Activated CD8-positive, alpha-beta memory T cell treated with anti-CD3 and anti-CD28 coated beads, Interleukin-2, amount 50 U/mL, for 24 hours (primary cell): ENCODE results near the gene SMYD3.
"Not testable (repeated sequence)": the region's sequence is repeated elsewhere in the genome, so short reads cannot be mapped to it uniquely, and the experiment has no call there.

Experiments used
- DNase-seq: peaks from one replicate; pipeline ENCODE4 v3.0.0-alpha.2; 2020; ENCODE audit errors: extremely low read depth

The SMYD3 gene

DNA sequence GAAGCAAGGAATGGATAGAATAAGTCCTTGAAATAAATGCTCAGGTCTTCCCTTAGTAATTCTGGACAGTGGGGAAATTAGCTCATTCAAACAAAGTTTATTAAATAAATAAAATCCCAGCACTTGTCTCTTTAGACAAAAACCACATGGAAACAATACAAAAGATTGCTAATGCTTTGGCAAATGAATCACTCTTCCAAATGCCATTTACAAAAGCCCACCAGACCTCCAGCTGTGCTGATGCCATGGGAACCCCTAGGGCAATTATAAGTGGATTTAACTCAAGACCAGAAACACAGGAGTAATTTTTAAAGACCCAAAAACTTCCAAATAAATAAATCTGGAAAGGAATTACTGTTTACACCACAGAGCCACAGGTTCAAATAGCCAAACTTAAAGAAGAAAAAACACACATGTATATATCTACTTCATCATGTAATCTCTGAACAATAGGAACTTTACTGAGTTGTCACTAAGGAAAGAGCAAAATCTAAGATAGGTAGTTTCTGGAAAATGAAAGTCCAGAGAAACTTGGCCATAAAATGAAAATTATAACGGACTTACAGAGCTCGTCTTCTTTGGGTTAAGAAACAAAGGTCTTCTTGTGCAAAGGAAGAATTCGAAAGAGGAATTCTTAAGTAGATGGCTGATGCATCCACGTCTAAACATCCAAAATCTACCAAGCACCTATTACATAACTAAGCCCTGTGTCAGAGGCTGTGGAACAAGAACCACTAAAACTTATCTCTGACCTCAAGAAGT, 399.4 kb downstream of the SMYD3 start:
- DNase-seq: no peak

DNA sequence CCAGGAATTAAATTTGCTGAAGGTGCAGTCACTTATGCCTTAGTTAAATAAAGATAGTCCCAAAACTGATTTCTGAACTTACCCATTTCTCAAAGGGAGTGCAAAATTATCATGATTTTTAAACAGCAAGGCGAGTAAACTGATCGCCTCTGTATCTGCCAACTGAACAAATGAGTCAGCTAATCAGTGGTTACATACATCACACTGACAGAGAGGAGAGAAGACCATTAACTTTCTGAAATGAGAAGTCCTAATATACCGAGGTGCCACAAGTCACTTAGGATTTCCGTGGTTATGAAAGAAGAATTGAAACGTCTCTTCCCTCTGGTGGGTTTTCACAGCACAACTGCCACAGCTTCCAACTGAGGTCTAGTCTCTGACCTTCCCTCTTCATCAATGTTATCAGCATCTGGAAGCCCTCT, 400.7 kb downstream of the SMYD3 start:
- no peak for DNase-seq

DNA sequence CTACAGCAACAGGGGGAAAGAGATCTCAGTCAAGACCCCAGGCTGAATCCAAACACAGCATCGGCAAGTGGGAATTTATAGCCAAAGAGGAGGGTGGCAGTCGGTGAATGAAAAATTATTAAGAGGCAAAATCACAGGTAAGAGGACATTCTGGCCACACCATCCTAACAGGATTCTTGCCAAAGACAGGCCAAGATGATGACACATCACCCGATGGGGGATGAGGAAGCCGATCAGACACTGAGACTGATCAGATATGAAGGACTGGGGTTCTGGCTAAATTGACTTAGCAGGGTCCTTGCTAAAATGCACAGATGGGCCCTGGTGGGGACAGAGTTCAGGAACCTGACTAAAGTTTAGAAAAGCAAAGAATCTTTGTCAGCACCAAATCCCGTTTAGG, 402.2 kb downstream of the SMYD3 start:
- no peak for DNase-seq

- DNase-seq: no peak
Observed at GRCh38 chr1:246099570-246099969, 407.5 kb downstream of the SMYD3 start.

DNA sequence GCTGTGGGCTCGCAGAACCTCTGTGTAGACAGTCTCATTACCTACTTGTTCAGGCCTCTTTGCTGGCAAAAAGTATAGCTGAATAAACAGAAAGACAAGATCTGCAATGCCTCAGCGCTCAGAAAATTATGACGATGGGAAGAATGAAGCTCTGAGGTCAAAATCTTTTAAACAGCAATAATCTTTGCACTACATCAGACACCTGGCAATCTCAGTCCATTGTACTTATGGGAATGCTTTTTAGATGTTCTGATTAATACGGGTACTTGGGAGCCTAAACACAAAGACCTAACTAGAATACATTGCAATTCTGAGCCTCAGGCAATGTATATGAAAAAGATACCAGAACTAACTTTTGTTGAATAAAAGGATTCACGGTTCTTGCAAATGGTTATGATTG, 410.7 kb downstream of the SMYD3 start:
- no peak for DNase-seq

GRCh38 chr1:246095443-246095842, 411.6 kb downstream of the SMYD3 start:
- no peak for DNase-seq

- no peak for DNase-seq
Observed at GRCh38 chr1:246093230-246093629, 413.8 kb downstream of the SMYD3 start.

DNA sequence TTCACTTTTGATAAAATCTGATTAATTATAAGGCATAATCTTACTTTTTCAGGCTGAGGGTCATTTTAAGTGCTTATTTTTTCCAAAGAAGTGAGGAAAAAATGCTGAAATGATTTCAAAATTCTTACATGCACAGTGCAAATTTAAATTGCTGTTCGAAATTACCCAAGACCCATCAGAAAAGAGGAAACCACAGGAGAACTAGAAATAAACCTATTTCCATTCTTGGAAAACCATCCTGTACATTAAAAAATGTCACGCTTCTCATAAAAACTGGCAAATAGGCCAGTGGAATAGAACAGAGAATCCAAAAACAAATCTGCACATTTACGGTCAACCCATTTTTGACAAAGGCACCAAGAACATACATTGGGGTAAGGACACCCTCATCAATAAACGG, 414.9 kb downstream of the SMYD3 start:
- DNase-seq: no peak

DNA sequence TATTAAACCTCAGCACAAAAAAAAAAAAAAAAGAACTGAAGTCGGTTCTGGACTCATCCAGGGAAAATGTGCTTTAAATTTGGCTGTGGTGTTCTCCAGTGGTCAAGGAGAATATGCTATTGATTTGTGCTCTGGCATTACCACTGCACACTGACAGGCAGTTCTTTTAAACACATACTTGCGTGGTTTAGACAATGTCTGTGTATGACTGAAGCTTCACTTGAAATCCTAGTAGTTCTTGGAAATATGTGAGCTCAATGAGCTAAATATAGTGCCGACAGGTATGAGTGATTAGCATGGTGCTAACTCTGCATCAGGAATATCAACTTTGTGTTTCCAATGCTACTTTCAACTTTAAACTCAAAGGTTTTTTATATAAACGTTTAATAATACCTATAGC, 415.6 kb downstream of the SMYD3 start:
- no peak for DNase-seq

GRCh38 chr1:246086191-246086590, 420.9 kb downstream of the SMYD3 start:
- DNase-seq: no peak

DNA sequence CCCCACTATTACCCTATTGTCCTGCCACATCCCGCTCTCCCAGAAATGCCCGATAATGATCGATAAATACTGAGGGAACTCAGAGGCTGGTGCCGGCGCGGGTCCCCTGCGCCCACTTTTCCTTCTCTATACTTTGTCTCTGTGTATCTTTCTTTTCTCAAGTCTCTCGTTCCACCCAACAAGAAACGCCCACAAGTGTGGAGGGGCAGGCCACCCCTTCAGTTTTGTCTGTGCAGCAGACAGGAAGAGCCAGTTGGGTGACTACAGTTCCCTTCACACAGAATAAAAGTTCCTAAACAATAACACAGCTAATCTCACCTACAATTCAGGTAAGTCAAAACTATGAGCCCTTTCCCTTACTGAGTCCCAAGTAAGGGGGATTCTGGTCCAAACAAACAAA, 423.7 kb downstream of the SMYD3 start:
- DNase-seq: no peak

- no peak for DNase-seq
Observed at GRCh38 chr1:246081856-246082668, 425.0 kb downstream of the SMYD3 start.

DNA sequence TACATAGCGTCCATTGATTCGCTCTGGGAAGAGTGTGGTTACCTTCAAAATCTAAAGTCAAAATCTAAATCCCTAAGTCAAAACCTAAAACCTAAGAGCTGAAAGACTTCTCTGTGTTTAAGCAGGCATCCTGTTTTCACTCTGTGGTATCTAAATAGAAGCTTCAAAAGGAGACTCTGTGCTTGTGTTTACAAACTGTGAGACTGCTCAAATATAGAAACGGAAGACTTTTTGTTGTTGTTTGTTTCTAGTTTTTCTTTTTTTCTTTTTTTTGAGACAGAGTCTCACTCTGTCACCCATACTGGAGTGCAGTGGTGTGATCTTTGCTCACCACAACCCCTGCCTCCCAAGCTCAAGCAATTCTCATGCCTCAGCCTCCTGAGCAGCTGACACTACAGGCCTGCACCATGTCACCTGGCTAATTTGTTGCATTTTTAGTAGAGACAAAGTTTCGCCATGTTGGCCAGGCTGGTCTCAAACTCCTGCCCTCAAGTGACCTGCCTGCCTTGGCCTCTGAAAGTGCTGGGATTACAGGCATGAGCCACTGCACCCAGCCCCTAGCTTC, 425.9 kb downstream of the SMYD3 start:
- no peak for DNase-seq

DNA sequence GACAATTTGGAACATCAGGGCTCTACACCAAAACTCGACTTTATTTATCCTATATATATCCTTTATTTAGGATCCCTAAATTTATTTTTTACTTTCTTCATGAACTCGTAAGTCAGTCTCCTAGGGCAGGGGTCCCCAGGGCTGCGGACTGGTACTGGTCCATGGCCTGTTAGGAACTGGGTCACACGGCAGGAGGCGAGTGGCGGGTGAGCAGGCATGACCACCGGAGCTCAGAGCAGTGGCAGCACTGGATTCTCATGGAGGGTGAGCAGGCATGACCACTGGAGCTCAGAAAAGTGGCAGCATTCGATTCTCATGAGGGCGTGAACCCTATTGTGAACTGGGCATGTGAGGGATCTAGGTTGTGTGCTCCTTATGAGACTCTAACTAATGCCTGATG, 427.0 kb downstream of the SMYD3 start:
- DNase-seq: no peak

DNA sequence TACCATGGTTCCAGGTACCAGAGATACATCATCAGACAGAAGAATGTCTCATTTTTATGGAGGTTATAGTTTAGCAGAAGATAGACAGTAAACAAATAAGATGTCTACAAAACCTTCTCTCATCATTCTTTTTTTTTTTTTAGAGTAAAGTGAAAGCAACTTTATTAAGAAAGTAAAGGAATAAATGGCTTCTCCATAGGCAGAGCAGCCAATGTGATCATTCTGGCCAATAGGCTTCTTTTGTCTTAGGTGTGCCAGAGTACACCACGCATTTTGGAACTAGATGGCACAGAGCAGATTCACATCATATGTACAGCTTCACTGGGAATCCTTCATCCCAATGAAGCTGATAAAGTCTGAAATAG, 428.2 kb downstream of the SMYD3 start:
- no peak for DNase-seq

DNA sequence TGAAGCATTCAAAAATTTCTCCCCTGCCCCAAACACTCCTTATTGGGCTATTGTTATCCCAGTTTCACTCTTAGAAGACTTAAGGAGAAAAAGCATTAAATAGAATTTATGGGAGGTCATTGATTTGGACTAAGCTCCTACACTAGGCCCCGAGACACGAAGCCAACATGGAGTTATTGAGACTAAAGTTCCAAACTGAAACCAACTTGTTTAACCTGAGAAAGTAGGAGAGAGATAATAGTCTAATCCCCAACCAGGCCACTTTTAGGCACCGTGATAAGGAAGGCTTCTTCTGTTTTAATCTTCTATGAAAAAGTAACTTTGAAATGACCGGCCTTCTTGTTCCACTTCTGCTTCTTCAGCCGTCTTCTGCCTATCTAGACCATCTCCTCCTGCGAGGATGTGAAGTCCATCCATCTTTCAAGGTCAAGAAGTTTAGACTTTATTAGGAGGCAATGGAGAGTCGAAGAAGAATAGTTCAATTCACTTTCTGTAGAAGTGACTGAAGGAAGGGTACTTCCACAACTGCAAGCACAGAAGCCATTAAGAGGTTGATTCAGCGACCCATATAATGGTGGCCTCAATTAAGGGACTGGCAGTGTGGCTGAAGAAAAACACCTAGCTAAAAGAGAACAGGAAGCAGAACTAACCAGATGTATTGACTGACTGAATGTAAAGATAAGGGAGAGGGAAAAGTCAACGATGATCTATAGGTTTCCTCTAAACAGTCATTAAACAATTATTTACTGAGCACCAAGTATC, 428.8 kb downstream of the SMYD3 start:
- DNase-seq: no peak

GRCh38 chr1:246077476-246077875, 429.6 kb downstream of the SMYD3 start:
- DNase-seq: no peak

- no peak for DNase-seq
Observed at GRCh38 chr1:246074421-246074820, 432.7 kb downstream of the SMYD3 start.

GRCh38 chr1:246072456-246072955, 434.6 kb downstream of the SMYD3 start:
- DNase-seq: no peak

DNA sequence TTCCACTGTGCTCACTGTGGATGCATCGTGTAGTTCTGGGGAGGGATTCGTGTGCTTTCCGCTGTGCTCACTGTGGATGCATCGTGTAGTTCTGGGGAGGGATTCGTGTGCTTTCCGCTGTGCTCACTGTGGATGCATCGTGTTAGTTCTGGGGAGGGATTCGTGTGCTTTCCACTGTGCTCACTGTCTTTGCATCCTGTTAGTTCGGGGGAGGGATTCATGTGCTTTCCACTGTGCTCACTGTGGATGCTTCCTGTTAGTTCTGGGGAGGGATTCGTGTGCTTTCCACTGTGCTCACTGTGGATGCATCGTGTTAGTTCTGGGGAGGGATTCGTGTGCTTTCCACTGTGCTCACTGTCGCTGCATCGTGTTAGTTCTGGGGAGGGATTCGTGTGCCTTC, 435.1 kb downstream of the SMYD3 start:
- not testable (repeated sequence) for DNase-seq

- not testable (repeated sequence) for DNase-seq
Observed at GRCh38 chr1:246071561-246071960, 435.5 kb downstream of the SMYD3 start.

DNA sequence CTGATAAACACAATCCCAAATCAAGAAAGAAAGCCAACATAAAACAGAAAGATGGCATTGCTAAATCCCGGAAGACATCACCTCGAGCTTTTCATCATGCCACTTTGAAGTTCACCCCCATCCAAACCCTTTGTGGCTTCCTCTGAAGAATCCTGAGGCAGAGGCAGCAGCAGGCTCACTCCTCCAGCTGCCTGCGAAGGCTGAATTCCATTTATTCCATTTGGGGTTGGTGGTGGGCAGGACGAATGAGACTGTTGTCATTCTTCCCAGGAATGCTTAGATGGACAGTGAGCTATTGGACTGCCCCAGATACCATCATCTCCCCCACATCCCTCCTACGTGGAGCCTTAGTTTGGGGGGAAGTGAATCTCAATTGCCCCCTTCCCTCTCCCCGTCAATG, 437.5 kb downstream of the SMYD3 start:
- no peak for DNase-seq
